Measurements from ENCODE around the gene TUBGCP6.
"Not testable (repeated sequence)": the region's sequence is repeated elsewhere in the genome, so short reads cannot be mapped to it uniquely, and the experiment has no call there.

Gene TUBGCP6

DNA sequence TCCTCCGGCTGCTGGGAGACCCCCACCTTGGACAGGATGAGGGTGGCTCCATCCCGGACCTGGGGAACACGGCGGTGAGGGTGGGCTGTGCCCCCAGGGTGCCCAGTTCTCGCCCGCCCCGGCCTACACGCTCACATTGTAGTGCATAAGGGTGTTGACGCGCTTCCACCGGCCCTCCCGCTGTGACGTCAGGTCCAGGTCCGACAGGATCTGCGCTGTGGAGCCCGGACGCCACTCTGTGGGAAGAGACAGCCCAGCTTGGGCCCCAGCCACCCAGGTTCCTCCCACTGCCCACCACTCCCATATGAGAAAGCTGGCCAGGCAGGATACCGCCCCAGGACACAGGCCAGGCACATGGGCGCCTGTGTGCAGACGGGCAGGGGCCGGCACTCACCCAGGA lies 33.6 kb upstream of the TUBGCP6 start:
- DNase-seq = no peak

DNA sequence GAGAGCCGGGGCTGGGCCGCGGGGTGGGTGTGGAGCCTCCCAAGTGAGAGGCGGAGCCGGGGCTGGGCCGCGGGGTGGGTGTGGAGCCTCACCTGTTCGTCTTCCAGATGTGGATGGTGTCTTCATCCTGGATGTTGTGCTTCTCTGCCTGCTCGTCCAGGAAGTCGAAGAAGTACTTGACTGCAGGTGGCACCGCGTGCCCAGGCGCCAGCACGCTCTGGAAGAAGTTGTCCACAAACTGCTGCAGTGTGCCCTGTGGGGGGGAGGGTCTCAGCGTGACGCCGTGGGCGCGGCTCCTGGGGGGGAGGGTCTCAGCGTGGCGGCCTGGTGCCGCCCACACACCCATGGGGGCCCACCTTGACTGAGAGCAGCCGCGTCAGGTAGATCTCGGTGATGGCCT lies 32.9 kb upstream of the TUBGCP6 start:
- no peak for DNase-seq

GRCh38 chr22:50276143-50276542 lies 31.3 kb upstream of the TUBGCP6 start:
- DNase-seq = no peak

GRCh38 chr22:50275181-50276055 lies 30.6 kb upstream of the TUBGCP6 start:
- no peak for DNase-seq

DNA sequence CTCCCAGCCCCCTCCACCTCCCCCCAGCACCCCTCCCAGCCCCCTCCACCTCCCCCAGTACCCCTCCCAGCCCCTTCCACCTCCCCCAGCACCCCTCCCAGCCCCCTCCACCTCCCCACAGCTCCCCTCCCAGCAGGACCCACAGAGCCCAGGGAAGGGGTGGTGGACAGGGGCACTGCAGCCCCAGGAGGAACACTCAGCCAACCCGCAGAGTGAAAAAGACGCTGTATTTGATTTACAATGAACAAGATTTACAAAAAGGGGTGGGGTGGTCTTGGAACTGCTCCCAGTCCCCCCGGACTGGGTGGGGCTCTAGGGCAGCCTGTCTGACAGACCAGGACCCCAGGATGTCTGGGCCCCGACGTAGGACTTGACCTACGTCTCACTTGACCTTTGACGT lies 29.9 kb upstream of the TUBGCP6 start:
- DNase-seq = no peak

DNA sequence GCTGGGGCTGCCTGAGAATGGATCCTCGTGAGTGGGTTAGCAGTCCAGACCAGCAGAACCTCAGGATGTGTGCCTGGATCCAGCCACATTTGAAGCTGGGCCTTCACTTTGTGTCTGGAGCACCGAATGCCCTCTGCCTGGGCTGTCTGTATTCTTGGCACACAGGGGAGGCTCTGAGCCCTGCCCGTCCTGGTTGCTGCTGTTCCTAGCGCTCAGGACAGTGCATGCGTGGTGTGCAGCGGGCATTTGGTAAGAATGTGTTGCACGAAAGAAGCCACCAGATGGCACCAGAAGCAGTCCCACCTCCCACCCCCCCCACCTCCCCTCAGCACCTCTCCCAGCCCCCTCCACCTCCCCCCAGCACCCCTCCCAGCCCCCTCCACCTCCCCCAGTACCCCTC lies 29.5 kb upstream of the TUBGCP6 start:
- no peak for DNase-seq

- not testable (repeated sequence) for DNase-seq
Observed at GRCh38 chr22:50273781-50274180, 29.0 kb upstream of the TUBGCP6 start.

GRCh38 chr22:50273352-50273751 lies 28.5 kb upstream of the TUBGCP6 start:
- DNase-seq = not testable (repeated sequence)

- no peak for DNase-seq
Observed at GRCh38 chr22:50272044-50272802, 27.4 kb upstream of the TUBGCP6 start.

DNA sequence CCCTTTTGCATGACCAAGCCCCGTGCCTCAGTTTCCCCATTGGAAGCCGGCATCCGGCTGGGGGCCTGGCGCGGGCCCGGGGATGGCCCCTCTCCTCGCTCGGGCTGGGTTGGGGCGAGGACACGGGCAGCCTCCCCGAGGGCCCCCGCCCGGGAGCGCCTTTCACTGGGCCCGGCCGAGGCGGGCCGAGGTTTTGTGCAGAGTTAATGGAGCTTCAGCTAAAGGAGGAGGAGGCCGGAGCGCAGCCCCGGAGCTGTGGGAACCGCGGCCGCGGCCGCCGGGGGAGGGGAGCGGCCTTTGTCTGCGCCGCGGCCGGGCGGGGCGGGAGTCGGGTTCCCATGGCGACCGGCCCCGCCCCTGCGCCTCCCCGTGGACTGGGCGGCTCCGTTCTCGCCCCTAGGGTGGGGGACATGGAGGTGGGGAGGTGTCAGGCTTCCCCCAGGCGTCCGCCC lies 26.7 kb upstream of the TUBGCP6 start:
- no peak for DNase-seq

DNA sequence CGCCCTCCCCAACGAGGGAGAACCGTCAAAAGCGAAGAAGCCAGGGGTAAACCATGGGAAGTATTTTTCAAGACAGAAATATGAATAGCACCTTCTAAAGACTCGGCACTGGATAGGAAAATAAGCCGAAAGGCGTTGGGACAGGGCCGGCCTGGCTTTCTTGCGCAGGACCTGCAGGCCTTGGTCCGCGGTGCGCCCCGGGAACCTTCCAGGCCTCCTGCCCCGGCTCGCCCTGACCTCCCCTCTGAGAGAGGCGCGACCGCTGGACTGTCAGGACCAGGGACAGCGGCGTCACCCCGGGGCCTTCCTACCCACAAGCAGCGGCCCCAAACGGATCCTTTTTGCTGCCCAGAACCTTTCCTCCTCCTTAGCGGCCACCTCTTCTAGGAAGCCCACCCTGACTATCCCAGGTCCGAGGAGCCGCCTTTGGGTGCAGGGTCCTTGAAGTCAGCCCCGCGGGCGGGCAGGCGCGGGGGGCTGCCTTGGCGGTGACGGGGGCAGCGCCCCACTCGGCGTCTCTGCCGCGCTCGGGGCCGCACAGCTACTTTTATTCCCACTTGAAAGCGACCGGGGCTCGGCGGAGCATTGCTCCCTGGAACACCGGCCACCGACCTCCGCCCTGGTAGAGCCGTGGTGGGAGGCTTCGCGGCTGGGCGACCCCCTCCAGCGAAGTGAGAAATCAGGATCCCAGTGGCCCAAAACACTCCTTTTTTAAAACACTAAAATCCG lies 26.0 kb upstream of the TUBGCP6 start:
- DNase-seq = peak; percentile 7

GRCh38 chr22:50269970-50270665 lies 25.3 kb upstream of the TUBGCP6 start, which contains the start of gene MAPK11:
Gene MAPK11, minus strand, starts transcription at chr22:50270380. Its CDS starts 88 bp downstream, at chr22:50270292.
- DNase-seq = no peak

- DNase-seq = no peak
Observed at GRCh38 chr22:50269573-50269969, 24.7 kb upstream of the TUBGCP6 start.

DNA sequence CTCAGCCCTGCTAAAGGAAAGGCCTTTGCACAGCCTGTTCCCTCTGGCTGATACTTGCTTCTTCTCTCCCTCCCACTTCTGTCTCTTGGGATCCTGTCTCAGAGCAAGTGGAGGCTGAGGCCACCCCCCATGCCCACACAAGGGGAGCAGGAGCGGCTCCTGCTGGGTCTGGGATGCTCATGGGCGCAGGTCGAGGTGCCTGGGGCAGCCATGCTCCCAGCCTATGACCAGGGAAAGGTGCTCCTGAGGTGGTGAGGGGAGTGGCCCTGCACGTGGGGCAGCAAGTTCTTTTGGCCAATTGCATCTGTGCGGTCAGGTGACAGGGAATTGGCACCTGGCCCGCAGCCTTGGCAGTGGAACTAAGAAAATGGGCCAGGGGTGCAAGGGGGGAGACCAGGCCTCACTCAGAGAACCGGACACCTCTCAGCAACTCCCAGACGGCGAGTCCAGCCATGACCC lies 23.9 kb upstream of the TUBGCP6 start:
- no peak for DNase-seq

GRCh38 chr22:50267591-50268390 lies 23.0 kb upstream of the TUBGCP6 start:
- DNase-seq = peak; percentile 34

- DNase-seq = no peak
Observed at GRCh38 chr22:50266994-50267393, 22.2 kb upstream of the TUBGCP6 start.

DNA sequence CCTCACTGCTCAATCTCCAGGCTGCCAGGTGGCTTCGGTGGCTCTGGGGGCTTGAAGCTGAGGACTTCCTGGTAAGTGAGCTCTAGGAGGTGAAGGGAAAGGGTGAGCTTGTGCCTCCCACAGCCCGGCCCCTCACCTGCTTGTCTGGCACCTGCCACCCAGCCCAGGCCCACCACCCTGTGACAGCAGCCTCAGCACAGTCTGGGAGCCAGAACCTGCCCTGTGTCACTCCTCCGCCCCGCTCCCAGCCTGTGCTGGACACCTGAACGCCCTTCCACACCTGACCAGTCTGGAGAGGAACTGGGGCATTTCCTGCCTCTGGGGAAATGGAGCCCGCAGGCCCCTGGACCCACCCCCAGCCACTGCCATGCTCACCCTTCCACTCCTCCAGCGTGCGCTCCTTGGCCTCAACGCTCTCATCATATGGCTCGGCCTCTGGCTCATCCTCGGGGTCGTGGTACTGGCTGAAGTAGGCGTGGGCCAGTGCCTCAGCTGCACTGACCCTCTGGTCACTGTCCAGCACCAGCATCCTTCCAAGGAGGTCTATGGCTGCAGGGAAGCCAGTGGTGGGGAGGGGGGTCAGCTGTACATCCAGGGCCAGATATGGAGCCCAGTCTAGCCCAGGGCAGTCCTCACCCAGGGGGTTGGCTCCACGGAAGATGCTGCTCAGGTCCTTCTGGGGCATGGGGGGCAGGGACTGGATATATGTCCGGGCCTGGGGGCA lies 20.3 kb upstream of the TUBGCP6 start:
- DNase-seq = no peak

DNA sequence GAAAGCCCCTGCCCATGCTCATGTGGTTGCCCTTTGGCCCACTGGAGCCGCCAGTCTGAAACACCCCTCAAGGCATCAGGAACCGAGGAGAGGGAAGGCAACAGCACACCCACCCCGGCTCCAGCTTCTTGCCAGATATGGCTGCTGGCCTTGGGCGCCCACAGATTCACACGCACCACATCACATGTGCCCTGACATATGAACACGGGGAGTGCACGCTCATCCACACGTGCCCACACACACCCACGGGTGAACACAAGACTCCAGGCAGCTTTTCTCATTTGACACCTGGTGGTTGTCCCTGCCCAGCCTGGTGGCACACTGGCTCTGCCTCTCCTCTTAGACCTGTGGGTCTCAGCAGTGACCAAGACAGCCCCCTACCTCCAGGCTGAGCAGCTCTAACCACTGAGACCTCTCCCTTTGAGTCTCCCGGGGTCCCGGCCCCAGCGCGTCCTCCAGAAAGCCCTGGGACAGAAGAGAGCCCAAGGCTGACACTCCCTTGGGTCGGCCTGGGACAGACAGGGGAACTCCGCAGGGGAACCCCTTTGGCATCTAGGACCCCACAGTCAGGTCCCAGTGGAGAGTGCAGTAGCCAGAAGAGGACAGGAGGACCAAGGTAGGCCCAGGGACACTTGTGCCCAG lies 19.4 kb upstream of the TUBGCP6 start:
- no peak for DNase-seq

- DNase-seq = no peak
Observed at GRCh38 chr22:50262973-50263617, 18.3 kb upstream of the TUBGCP6 start.

DNA sequence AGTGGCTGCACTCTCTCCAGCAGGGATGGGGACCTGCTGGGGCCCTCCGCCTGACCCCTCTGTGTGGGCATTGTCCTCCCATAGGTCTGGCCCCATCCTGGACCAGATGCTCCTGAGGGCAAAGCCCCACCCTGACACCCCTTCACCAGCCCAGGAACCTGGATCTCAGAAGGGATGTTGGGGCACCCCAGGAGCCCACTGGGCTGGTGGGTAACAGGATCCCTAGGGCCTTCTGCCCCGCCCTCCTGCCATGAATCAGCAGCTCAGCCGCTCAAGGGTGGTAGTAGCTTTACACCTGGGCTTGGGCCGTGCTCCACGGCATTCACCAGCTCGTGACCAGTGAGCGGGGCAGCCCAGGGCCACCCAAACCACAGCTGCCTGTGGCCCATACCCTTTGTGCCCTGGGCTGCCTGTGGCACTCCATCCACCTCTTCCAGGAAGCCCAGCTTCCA lies 17.7 kb upstream of the TUBGCP6 start:
- DNase-seq = no peak

All from T1000 (cell line).